NCI-H2196 (cell line): Measurements from ENCODE around the gene MCRIP1.

Experiments used
- DNase-seq: peaks from one replicate; lab custom pipeline; 2025; ENCODE audit not compliant: unreplicated experiment; lab: John Stamatoyannopoulos, UW

MCRIP1 gene

GRCh38 chr17:81860756-81861568 lies 27.9 kb upstream of the MCRIP1 start:
- peak; percentile 100 for DNase-seq

- DNase-seq = no peak
These were observed 27.0 kb upstream of the MCRIP1 start, which contains the start of gene P4HB for GRCh38 chr17:81859906-81860755. Gene P4HB, minus strand, starts transcription at chr17:81860535. Its CDS starts 64 bp downstream, at chr17:81860471.

GRCh38 chr17:81858967-81859905 lies 26.1 kb upstream of the MCRIP1 start:
- DNase-seq = no peak

- no peak for DNase-seq
These were observed 25.3 kb upstream of the MCRIP1 start for GRCh38 chr17:81858170-81858966.

DNA sequence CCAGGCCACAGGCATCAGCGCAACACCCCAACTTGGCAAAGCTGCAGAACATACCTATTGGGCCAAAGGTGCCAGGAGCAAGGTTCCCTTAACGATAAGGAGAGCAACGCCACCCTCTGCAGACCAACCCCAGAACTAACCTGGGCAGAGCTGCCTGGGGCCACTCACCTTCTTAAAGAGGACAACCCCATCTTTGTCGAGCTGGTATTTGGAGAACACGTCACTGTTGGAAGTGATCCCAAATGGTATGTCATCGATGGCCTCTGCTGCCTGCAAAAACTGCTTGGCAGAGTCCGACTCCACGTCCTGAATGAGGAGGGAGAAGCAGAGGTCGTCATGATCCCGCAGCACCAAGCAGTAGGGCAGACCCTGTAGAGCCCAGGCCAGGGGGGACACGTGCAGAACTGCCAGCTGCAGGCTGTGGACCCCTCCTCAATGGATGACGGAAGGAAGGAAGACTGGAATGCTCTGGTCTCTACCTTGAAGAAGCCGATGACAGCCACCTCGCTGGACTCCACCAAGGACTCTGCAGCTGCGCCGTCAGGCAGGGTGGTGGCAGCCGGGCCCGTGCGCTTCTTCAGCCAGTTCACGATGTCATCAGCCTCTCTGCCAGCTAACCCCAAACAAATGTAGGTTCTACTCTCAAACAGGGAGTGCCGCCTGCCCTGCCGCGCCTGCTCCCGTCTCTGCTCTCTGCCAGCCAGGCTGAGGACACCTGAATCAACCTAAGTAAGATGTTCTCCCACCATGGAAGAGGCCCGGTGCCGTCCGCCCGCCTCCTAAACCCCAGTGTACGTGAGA lies 22.1 kb upstream of the MCRIP1 start:
- peak; percentile 73 for DNase-seq

GRCh38 chr17:81852237-81852636 lies 19.1 kb upstream of the MCRIP1 start:
- no peak for DNase-seq

DNA sequence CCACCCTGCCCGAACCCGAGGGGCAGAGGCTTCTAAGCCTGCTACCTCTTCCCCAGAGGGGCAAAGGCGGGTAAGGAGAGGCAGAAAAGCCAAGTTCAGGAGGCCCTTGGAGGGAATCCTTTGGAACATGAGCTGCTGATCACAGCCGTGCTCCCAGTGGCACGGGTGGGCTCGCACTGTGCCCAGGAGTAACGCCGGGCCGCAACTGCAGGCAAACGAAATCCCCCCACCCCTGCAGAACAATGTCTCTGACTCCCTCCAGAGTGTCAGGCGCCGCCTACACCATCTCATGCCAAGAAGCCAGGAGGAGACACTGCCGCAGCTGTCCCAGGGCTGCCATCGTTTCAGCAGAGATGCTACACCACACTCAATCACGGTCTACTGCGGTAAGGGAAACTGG lies 18.3 kb upstream of the MCRIP1 start:
- no peak for DNase-seq

- DNase-seq = no peak
These were observed 16.4 kb upstream of the MCRIP1 start for GRCh38 chr17:81849457-81849856.

GRCh38 chr17:81846743-81847689 lies 13.9 kb upstream of the MCRIP1 start:
- no peak for DNase-seq

- DNase-seq = no peak
These were observed 13.0 kb upstream of the MCRIP1 start for GRCh38 chr17:81845881-81846742.

GRCh38 chr17:81845361-81845760 lies 12.3 kb upstream of the MCRIP1 start:
- DNase-seq = no peak

DNA sequence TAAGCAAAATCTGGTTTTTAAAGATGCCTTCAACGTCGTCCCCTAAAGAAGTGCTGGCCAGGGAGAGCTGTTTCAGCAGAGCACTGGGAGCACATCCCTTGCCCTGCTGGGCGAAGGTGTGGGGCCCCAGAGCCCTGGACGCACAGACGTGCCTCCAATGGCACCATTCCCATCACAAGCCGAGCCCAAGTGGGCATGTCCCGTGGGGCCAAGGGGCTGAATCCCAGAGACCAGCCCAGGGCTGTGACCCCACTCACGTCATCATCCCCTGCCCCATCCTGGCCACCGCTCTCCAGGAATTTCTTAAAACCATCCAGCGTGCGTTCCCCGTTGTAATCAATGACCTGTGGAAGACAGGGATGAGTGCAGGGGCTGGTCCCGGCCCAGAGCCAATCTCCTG lies 11.8 kb upstream of the MCRIP1 start:
- no peak for DNase-seq

DNA sequence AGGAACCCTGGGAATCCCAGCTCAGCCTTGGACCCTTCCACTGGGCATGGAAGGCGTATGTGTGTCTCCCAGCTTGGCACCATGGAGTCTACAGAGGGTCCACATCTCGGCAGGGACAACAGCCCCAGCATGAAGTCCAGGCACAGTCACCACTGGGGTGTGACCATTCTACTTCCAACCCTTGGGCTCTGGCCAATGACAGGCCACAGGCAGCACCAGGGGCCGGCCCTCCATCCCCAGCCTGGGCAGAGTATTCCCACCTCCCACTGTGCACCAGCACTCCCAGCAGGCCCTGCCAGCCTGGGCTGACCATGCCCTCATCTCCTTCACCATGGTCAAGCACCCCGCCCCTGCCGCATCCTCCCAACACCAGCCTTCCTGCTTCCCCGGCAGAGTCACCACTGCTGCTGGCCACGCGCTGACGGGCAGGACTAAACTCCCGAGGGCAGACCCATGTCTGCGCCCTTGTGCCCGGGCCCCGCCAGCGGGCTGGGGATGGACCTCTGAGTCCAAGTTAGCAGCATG lies 11.3 kb upstream of the MCRIP1 start:
- DNase-seq = no peak

DNA sequence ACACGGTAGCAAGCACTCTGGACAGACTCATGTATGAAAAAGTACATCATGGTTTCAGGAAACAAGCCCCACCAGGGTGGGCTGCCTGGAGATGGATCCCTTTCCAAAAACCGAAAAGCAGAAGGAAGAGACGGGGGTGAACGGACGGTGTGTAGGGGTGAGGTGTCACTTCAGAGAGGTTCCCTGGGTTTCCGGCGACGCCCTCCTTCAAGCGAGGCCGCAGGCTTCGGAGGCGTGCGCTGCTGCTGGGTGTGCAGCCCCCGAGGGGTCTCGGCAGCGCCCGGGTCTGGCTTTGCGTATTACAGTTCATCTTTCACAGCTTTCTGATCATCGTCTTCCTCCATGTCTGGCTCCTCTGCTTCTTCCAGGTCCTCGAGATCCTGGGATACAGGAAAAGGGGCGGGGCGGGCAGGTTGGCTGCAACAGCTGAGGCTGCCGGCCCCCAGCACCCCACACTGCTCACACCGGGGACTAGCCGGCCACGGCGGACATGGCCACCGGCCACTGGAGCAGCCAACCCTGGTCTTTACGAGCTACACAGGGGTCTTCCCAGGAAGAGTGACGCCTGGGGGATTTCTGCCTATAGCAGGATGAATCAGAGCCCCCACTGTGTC lies 10.7 kb upstream of the MCRIP1 start:
- no peak for DNase-seq

- no peak for DNase-seq
These were observed 9.8 kb upstream of the MCRIP1 start for GRCh38 chr17:81842725-81843504.

DNA sequence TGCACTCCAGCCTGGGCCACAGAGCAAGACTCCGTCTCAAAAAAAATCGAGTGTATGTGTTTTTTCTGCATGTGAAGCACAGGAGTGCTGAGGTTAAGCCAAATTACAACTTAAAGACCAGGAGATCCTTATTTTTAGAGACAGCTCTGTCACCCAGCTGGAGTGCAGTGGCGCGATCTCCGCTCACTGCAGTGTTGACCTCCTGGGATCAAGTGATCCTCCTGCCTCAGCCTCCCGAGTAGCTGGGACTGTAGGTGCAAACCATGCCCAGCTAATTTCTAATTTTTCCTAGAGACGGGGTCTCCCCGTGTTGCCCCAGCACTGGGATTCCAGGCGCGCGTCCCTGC lies 9.3 kb upstream of the MCRIP1 start:
- DNase-seq = no peak
